Astrocyte of the hippocampus (primary cell): ENCODE results near the gene NADK2.
"Not testable (repeated sequence)": the region's sequence is repeated elsewhere in the genome, so short reads cannot be mapped to it uniquely, and the experiment has no call there.

Experiments used
- DNase-seq: peaks from one replicate; pipeline ENCODE4 v3.0.0; 2011; ENCODE audit warnings: low read depth, low spot score

The NADK2 gene

GRCh38 chr5:36241631-36242533, at the start of gene NADK2:
TSS of gene NADK2 (minus strand) at chr5:36241925. CDS start at chr5:36241798, 127 bp downstream.
- peak; percentile 99 for DNase-seq

DNA sequence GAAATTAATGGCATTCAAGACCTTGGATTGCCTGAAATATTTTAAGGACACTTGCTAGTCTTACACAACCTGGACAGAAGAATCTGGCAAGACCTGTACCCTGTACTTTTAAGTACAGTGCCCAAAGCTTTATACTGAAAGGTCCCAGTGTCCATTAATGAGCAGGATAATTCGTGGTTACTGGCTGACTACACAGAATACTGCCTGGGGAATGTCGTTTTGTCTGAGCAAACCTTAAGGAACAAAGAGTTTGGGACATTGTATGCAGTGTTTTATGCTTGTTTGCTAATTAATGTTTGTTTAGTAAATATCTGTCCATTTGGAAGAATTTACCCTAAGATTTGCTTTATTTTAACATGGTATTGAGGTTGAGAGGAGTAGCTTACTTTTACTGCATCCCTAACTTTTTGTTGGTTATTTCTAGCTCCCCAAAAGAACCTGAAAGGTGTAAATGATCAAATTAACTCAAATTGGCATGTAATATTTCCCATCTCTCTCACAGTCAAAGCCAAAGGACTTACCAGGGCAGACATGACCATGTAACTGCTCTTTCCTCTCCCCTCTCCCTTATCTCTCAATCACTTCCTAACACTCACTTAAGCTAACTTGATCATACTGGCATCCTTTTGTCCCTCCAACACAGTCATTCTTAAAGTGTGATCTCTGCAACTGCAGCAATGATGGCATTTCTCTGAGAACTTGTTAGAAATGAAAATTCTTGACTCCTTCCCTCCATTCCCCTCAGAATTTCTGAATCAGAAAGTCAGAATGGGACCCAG, 44.3 kb upstream of the NADK2 start:
- no peak for DNase-seq

GRCh38 chr5:36283775-36284174, 42.0 kb upstream of the NADK2 start:
- DNase-seq: not testable (repeated sequence)

DNA sequence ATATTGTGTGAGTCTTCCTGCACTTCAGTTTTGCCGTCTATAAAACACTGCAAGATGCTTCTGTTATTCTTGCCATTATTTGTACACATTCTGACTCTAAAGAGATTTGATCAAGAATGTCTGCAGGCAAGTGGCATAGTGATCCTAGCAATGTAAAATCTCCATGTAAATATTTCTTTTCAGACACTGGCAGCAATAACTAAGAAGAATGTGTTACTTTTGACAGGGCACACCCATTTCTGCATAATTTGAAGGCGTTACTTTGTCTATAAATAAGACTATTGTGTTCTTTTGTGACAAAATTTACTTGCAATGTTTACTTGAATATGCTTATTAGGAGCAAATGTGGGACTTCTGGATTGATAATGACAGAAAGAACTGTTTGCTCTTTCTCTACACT, 39.9 kb upstream of the NADK2 start:
- no peak for DNase-seq

- DNase-seq: peak; percentile 65
These were observed 37.5 kb upstream of the NADK2 start for GRCh38 chr5:36279054-36279698.

DNA sequence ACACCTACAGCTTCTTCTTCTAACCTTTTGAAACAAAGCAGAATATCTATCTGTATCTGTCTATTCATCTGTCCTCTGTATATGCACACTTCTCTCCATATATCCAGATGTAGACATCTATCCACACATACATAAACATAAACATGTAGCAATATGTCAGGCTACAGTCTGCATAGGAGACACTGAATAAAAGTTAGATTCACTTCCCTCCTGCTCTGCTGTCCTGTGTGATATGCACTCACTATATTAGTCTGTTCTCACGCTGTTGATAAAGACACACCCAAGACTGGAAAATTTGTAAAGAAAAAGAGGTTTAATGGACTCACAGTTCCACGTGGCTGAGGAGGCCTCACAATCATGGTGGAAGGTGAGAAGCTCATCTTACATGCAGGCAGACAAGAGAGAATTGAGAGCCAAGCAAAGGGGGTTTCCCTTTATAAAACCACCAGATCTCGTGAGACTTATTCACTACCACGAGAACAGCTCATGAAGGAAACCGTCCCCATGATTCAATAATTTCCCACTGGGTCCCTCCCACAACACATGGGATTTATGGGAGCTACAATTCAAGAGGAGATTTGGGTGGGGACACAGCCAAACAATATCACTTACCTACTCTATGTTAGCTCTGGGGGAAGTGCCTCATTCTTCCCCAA, 35.9 kb upstream of the NADK2 start:
- DNase-seq: no peak

DNA sequence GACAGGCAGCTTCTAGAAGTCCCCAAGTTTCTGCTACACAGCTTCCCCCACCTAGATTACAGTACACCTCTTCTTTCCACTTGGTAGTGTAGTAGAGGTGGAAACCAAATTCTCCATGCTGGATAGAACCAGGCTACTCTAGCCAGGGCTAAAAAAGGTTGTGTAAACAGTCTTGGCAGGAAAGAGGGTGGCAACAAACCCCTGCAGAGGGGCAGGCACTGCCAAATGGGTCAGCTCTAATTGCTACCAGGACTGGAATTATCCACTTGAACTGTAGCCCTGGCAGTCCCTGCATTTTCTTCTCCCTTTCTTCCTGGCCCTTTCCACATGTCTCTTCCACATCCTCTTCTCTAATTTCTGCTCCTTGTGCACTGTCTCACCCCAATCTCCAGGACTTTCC, 35.1 kb upstream of the NADK2 start:
- DNase-seq: no peak

- DNase-seq: no peak
These were observed 32.2 kb upstream of the NADK2 start for GRCh38 chr5:36273809-36274526.

- DNase-seq: peak; percentile 25
These were observed 30.5 kb upstream of the NADK2 start for GRCh38 chr5:36272136-36272690.

- no peak for DNase-seq
These were observed 29.3 kb upstream of the NADK2 start for GRCh38 chr5:36270876-36271575.

GRCh38 chr5:36270175-36270574, 28.4 kb upstream of the NADK2 start:
- peak; percentile 41 for DNase-seq

- no peak for DNase-seq
These were observed 27.8 kb upstream of the NADK2 start for GRCh38 chr5:36269478-36269877.

DNA sequence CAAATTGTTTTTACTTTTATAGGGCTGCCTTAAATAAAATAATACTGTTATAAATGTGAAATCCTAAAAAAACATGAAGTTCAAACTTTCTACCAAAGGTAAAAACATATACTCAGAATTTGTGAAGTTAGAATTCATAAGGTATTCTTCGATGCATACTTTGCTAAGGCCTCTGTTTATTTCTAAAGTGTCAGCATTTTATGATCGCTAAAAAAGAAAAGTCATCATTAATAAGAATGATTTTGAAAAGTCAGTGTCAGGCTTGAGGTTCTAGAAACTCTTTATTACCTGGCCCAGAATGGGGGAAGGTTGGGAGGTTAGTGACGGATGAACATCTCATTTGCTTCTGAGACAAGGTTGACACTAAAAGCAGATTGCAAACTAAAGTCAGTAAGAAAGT, 26.2 kb upstream of the NADK2 start:
- no peak for DNase-seq

- DNase-seq: no peak
These were observed 22.6 kb upstream of the NADK2 start for GRCh38 chr5:36264202-36264760.

- no peak for DNase-seq
These were observed 19.5 kb upstream of the NADK2 start for GRCh38 chr5:36261186-36261585.

GRCh38 chr5:36253575-36253974, 11.8 kb upstream of the NADK2 start:
- no peak for DNase-seq

DNA sequence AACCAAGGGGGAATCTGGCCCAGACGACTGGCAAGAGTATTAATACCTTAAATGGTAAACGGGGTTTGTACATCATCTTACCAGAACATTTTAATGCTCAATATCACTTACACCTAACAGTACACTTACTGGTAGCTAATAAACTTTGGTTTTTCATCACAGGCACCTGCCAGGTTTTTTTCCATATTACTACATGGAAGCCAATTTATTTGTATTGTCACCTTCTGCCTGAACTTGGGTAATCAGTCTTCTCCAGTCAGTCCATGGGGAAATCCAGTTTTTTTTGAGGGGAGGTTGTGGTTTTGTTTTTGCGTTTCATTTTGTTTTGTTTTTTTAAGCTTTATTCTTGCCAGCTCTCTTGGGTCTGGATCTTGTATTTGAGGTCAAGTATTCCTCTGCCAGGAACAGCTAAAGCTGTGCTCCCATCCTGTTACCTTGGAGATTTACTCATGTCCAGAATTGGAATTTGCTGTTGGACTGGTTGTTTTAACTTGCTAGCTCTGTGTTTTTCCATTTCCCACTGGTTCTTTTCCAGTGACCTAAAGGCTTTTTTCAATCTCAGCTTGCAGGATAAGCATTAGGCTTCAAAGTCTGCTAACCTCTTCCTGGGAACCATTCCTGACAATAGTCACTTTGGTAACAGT, 11.1 kb upstream of the NADK2 start:
- DNase-seq: peak; percentile 85

DNA sequence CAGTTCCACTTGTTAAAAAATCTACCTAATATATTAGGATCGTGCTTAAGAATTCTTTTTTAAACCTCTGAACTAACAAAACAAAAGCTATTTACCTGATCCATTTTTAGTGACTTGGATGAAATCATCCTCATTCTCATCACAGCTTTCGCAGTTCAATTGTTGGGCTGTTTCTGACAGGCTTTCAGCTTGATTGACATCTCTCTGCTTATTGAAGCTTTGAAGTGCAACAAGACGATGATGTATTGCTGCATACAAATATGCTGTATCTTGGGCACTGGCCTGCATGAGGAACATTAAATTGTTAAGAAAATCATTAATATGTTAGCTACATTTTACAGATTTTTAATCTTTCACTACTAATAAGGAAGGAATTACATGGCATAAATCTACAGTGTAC, 9.5 kb upstream of the NADK2 start:
- no peak for DNase-seq

DNA sequence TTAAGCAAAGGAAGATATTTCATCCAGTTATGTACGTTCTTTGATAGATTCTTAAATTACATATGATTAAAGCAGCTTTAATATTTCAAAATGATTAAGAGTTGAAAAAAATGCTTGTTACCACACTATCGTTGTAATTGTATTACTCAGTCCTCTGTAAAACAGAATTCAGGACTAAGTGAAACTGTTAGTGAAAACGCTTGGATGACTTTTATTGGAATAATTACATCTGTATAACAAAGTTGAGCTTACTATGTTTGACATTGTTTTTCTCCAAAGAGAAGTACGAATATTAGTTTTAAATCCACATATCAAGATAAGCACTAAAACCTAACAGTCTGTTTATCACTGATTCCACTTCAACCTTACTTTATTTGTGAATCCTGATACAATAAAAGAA, 8.7 kb upstream of the NADK2 start:
- DNase-seq: no peak
